ENCODE results near the gene TRPC4AP.

The TRPC4AP gene, protein sequence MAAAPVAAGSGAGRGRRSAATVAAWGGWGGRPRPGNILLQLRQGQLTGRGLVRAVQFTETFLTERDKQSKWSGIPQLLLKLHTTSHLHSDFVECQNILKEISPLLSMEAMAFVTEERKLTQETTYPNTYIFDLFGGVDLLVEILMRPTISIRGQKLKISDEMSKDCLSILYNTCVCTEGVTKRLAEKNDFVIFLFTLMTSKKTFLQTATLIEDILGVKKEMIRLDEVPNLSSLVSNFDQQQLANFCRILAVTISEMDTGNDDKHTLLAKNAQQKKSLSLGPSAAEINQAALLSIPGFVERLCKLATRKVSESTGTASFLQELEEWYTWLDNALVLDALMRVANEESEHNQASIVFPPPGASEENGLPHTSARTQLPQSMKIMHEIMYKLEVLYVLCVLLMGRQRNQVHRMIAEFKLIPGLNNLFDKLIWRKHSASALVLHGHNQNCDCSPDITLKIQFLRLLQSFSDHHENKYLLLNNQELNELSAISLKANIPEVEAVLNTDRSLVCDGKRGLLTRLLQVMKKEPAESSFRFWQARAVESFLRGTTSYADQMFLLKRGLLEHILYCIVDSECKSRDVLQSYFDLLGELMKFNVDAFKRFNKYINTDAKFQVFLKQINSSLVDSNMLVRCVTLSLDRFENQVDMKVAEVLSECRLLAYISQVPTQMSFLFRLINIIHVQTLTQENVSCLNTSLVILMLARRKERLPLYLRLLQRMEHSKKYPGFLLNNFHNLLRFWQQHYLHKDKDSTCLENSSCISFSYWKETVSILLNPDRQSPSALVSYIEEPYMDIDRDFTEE

DNA sequence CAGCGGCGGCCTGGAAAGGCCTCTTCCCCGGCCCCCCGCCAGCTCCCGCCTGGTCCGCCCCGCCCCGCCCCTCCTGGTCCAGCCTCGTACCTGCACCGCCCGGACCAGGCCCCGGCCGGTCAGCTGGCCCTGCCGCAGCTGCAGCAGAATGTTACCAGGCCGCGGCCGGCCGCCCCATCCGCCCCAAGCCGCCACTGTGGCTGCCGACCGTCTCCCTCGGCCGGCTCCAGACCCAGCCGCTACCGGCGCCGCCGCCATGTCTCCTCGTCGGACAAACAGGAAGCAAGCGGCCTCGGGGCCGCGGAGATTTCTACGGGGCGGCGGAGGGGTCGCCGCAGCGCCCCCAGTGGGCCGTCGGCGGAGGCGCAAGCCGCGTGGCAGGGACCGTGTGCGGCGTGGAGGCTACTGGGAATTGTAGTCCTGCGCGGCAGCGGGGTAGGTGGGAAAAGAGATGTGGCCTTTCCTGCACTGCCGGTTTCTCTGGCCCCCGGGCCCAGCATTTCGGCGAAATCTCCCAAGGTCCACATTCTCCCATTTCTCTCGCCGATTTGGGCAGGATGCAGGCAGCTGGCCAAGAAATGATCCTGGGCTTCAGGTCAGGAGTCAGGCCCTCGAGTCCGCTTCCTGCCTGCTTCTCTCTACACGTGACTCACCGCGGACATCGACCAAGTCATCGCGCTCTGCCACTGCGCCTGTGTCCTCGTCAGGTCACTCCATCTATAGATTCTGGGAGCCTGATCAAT is at the start of gene TRPC4AP:
Gene TRPC4AP, minus strand, starts transcription at position 284 of the 743 bp plus-strand sequence. Its CDS starts 26 bp downstream, at position 258.
- Histone ChIP-seq H3K36me3 (ENCODE audit: insufficient read depth, insufficient read length, low read length) (peaks cover 15% of the 10 kb centered on the region), H3K4me3 (ENCODE audit: insufficient read length, low read depth) (peak within 1 kb of the TSS; percentile 95), H3K9me3 (ENCODE audit: insufficient read depth, low read length) (no peaks in the 10 kb centered on the region), H3K4me1 (ENCODE audit: insufficient read depth, insufficient read length) (no peaks in the 10 kb centered on the region), H3K27me3 (ENCODE audit: insufficient read depth, insufficient read length) (peaks cover 3% of the 10 kb centered on the region), H3K9ac (ENCODE audit: insufficient read length, low read depth) (peak within 1 kb of the TSS; percentile 96)
- TF ChIP-seq YY1 (IDR thresholded peaks at IDR 0.05; ENCODE audit: insufficient read depth, insufficient read length) (peak; percentile 33), ZNF274 (IDR thresholded peaks at IDR 0.05; ENCODE audit: low read depth, low read length) (no peak)
- peak; percentile 84 for DNase-seq (ENCODE audit: low read depth, low spot score)

DNA sequence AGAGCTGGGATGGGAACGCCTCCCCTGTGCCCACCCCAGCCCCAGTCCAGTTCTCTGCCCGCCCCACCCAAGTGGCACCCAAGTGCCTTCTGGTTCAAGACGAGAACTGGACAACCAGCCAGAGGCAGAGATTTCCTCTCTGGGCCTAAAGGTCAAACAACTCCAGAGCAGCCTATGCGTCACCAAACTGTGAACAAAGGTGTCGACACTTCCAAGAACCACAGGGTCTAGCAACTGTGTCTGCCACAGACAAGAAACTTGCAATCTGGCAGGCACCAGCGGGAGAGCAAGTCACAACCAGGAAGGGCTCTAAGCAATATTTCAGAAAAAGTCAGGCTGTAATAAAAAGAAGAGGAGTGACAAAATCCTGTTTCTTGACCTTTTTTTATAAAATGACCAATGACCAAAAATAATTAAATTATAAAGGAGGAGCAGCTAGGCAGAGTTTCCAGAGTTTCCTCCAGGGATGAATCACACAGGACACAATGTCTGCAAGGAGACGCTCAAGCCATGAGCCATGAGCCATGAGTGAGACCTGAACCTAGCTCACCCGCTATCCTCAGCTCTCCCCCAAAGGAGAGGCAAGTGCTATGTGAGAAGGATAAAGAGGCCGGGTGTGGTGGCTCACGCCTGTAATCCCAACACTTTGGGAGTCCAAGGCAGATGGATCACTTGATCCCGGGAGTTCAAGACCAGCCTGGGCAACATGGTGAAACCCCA is 43.4 kb upstream of the TRPC4AP start:
- Histone ChIP-seq H3K27me3 (ENCODE audit: insufficient read depth, insufficient read length) (no peaks in the 10 kb centered on the region), H3K4me1 (ENCODE audit: insufficient read depth, insufficient read length) (no peaks in the 10 kb centered on the region), H3K9me3 (ENCODE audit: insufficient read depth, low read length) (no peaks in the 10 kb centered on the region), H3K36me3 (ENCODE audit: insufficient read depth, insufficient read length, low read length) (peaks cover 64% of the 10 kb centered on the region), H3K9ac (ENCODE audit: insufficient read length, low read depth) (no peak overlapping the region), H3K4me3 (ENCODE audit: insufficient read length, low read depth) (no peak overlapping the region)
- TF ChIP-seq YY1 (IDR thresholded peaks at IDR 0.05; ENCODE audit: insufficient read depth, insufficient read length) = no peak
- TF ChIP-seq ZNF274 (IDR thresholded peaks at IDR 0.05; ENCODE audit: low read depth, low read length) = no peak
- no peak for TF ChIP-seq SUZ12 (IDR thresholded peaks at IDR 0.05; ENCODE audit: extremely low read depth, insufficient read depth, insufficient read length)
- DNase-seq (ENCODE audit: low read depth, low spot score) = no peak

DNA sequence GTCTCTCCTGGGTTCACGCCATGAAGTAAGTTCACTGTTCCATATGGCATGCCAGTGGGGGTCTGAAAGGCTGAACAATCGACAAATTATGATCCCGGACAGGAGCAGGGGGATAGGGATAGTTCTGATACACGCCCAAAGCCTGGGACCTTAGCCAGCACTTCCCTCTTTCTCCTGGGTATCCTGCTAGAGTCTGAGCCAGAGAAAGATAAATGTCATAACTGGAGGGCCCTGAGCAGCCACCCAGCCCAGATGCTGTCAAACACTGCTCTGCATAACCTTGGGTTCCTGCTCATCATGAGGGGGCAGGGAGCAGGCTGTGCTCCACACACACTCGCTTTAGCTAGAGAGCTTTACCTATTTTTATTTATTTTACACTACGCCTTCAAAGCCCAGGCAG is 42.3 kb upstream of the TRPC4AP start:
- H3K36me3 ChIP-seq (ENCODE audit: insufficient read depth, insufficient read length, low read length) = peaks cover 65% of the 10 kb centered on the region
- H3K4me3 ChIP-seq (ENCODE audit: insufficient read length, low read depth) = no peak overlapping the region
- H3K9ac ChIP-seq (ENCODE audit: insufficient read length, low read depth) = no peak overlapping the region
- no peaks in the 10 kb centered on the region for H3K27me3 ChIP-seq (ENCODE audit: insufficient read depth, insufficient read length)
- no peaks in the 10 kb centered on the region for H3K4me1 ChIP-seq (ENCODE audit: insufficient read depth, insufficient read length)
- no peak for DNase-seq (ENCODE audit: low read depth, low spot score)
- H3K9me3 ChIP-seq (ENCODE audit: insufficient read depth, low read length) = no peaks in the 10 kb centered on the region
- TF ChIP-seq SUZ12 (IDR thresholded peaks at IDR 0.05; ENCODE audit: extremely low read depth, insufficient read depth, insufficient read length) (no peak), ZNF274 (IDR thresholded peaks at IDR 0.05; ENCODE audit: low read depth, low read length) (no peak), YY1 (IDR thresholded peaks at IDR 0.05; ENCODE audit: insufficient read depth, insufficient read length) (no peak)

DNA sequence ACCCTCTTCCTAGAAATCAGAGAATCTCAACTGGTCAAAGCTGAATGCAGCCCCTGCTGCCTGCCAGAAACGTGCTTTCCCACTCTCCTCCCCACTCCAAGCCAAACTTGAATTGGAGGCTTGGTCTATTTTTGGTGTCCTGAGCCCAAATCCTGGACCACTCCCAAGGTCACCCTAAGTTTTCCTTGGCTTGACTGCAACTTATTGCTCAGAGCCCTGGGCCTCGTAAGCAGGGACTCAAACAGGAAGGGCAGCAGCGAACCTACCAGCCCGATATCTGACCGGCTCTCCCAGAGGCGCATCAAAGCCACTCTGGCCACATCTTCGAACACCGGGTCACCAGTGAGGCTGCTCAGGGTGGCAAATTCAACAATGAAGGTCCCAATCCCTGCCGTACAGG is 41.9 kb upstream of the TRPC4AP start:
- Histone ChIP-seq H3K9ac (ENCODE audit: insufficient read length, low read depth) (no peak overlapping the region), H3K4me1 (ENCODE audit: insufficient read depth, insufficient read length) (no peaks in the 10 kb centered on the region), H3K36me3 (ENCODE audit: insufficient read depth, insufficient read length, low read length) (peaks cover 65% of the 10 kb centered on the region), H3K27me3 (ENCODE audit: insufficient read depth, insufficient read length) (no peaks in the 10 kb centered on the region), H3K9me3 (ENCODE audit: insufficient read depth, low read length) (no peaks in the 10 kb centered on the region), H3K4me3 (ENCODE audit: insufficient read length, low read depth) (no peak overlapping the region)
- no peak for TF ChIP-seq YY1 (IDR thresholded peaks at IDR 0.05; ENCODE audit: insufficient read depth, insufficient read length)
- no peak for TF ChIP-seq SUZ12 (IDR thresholded peaks at IDR 0.05; ENCODE audit: extremely low read depth, insufficient read depth, insufficient read length)
- no peak for DNase-seq (ENCODE audit: low read depth, low spot score)

DNA sequence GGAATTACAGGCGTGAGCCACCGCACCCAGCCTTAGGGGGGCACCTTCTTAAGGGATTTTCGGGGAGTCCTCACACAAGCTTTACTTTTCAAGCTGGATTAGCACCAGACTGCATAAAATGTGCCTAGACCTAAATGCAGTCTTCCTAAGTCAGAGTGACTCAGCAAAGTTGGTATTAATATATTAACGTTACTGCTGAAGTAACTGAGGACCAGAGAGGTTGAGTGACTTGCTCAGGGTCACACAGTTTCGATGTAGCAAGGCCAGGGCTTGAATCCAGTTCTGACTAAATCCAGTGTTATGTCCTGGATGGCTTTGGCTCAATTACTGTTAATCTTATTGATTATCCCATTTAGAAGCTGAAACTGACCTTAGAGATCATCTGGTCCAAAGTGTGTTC is 41.1 kb upstream of the TRPC4AP start:
- no peak overlapping the region for H3K4me3 ChIP-seq (ENCODE audit: insufficient read length, low read depth)
- H3K4me1 ChIP-seq (ENCODE audit: insufficient read depth, insufficient read length) = no peaks in the 10 kb centered on the region
- H3K9me3 ChIP-seq (ENCODE audit: insufficient read depth, low read length) = no peaks in the 10 kb centered on the region
- no peaks in the 10 kb centered on the region for H3K27me3 ChIP-seq (ENCODE audit: insufficient read depth, insufficient read length)
- DNase-seq (ENCODE audit: low read depth, low spot score) = no peak
- no peak for TF ChIP-seq YY1 (IDR thresholded peaks at IDR 0.05; ENCODE audit: insufficient read depth, insufficient read length)
- TF ChIP-seq SUZ12 (IDR thresholded peaks at IDR 0.05; ENCODE audit: extremely low read depth, insufficient read depth, insufficient read length) = no peak
- no peak for TF ChIP-seq ZNF274 (IDR thresholded peaks at IDR 0.05; ENCODE audit: low read depth, low read length)
- H3K36me3 ChIP-seq (ENCODE audit: insufficient read depth, insufficient read length, low read length) = peaks cover 65% of the 10 kb centered on the region
- H3K9ac ChIP-seq (ENCODE audit: insufficient read length, low read depth) = no peak overlapping the region

DNA sequence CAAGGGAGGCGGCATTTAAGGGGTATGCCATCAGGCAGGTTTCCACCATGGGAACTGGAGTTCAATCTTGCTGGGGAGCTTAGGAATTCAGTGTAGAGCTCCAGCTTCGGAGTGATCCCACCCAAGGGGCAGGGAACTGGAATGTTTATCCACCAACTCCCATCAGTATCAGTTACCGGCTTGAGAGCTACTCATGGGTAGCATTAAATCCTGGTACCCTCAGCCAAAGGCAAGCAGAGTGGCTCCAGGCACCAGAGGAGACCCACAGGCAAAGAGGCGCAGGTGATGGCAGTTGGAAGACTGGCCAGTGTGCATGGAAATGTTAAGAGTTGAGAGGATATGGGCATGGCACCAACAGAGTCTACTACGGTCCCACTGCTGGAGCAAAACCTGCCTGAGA is 40.4 kb upstream of the TRPC4AP start:
- DNase-seq (ENCODE audit: low read depth, low spot score) = no peak
- Histone ChIP-seq H3K4me1 (ENCODE audit: insufficient read depth, insufficient read length) (no peaks in the 10 kb centered on the region), H3K36me3 (ENCODE audit: insufficient read depth, insufficient read length, low read length) (peaks cover 62% of the 10 kb centered on the region), H3K4me3 (ENCODE audit: insufficient read length, low read depth) (no peak overlapping the region), H3K27me3 (ENCODE audit: insufficient read depth, insufficient read length) (no peaks in the 10 kb centered on the region), H3K9ac (ENCODE audit: insufficient read length, low read depth) (no peak overlapping the region), H3K9me3 (ENCODE audit: insufficient read depth, low read length) (no peaks in the 10 kb centered on the region)
- no peak for TF ChIP-seq SUZ12 (IDR thresholded peaks at IDR 0.05; ENCODE audit: extremely low read depth, insufficient read depth, insufficient read length)
- no peak for TF ChIP-seq ZNF274 (IDR thresholded peaks at IDR 0.05; ENCODE audit: low read depth, low read length)
- TF ChIP-seq YY1 (IDR thresholded peaks at IDR 0.05; ENCODE audit: insufficient read depth, insufficient read length) = no peak

Data from NT2/D1 (cell line).